WTC11 (cell line): ENCODE data around the gene ASTE1. TPM values are rescaled to one million over a fixed set of nuclear protein-coding genes. Genes with fewer than 3 reads are reported as not detected.

Source experiments
- ATAC-seq: fragments of 200-7000 bp; cut with Tn5 transposase; 2 replicates; pipeline ENCODE4 v1.10.0; 2021; ENCODE audit warnings: mild to moderate bottlenecking, moderate library complexity
- CTCF ChIA-PET: fragments of 300-600 bp; sonication (Branson Sonifier 250); formaldehyde crosslinking; loops from one replicate; lab custom pipeline; 2021; ENCODE audit warnings: antibody characterized with exemption; lab: Charles Lee
- POLR2A ChIA-PET: fragments of 350-600 bp; sonication (Branson Sonifier 250); formaldehyde crosslinking; loops from one replicate; lab custom pipeline; 2021; ENCODE audit warnings: antibody characterized with exemption; lab: Charles Lee
- DNase-seq: peaks from one replicate; pipeline ENCODE4 v3.0.0; 2021; ENCODE audit warnings: low spot score
- H3K27ac Mint-ChIP-seq: 2 replicates; pipeline ENCODE4 v1.8.0; 2021; ENCODE audit warnings: mixed read lengths
- H3K27me3 Mint-ChIP-seq: 2 replicates; pipeline ENCODE4 v1.8.0; 2021; ENCODE audit warnings: low read depth, mild to moderate bottlenecking, moderate library complexity, mixed read lengths
- H3K36me3 Mint-ChIP-seq: 2 replicates; pipeline ENCODE4 v1.8.0; 2021; ENCODE audit warnings: mixed read lengths
- H3K4me1 Mint-ChIP-seq: 2 replicates; pipeline ENCODE4 v1.8.0; 2022; ENCODE audit warnings: mixed read lengths
- H3K4me3 Mint-ChIP-seq: 2 replicates; pipeline ENCODE4 v1.8.0; 2021; ENCODE audit warnings: mild to moderate bottlenecking, moderate library complexity, mixed read lengths
- H3K9me3 Mint-ChIP-seq: 2 replicates; pipeline ENCODE4 v1.8.0; 2021; ENCODE audit warnings: mixed read lengths
- ARID4B ChIP-seq: sonication (generic); formaldehyde crosslinking; IDR thresholded peaks from 2 replicates; pipeline ENCODE4 v1.8.0; 2023; ENCODE audit warnings: missing genetic modification reagents, mild to moderate bottlenecking, borderline replicate concordance
- ELF4 ChIP-seq: sonication (generic); formaldehyde crosslinking; IDR thresholded peaks from 2 replicates; pipeline ENCODE4 v1.8.1; 2022; ENCODE audit warnings: low read depth, mild to moderate bottlenecking, moderate library complexity, missing genetic modification reagents
- EMX1 ChIP-seq: fragments of 250-450 bp; sonication (Bioruptor Pico); IDR thresholded peaks from 2 replicates; pipeline ENCODE4 v1.8.0; 2021; ENCODE audit warnings: mild to moderate bottlenecking
- ETV6 ChIP-seq: sonication (generic); formaldehyde crosslinking; IDR thresholded peaks from 2 replicates; pipeline ENCODE4 v1.8.1; 2022; ENCODE audit warnings: mild to moderate bottlenecking, missing genetic modification reagents
- GRHL2 ChIP-seq: fragments of 250-450 bp; sonication (Bioruptor Pico); IDR thresholded peaks from 2 replicates; pipeline ENCODE4 v1.8.0; 2022; ENCODE audit warnings: mild to moderate bottlenecking, moderate library complexity; ENCODE audit not compliant: insufficient replicate concordance, severe bottlenecking
- HMGXB4 ChIP-seq: sonication (generic); formaldehyde crosslinking; IDR thresholded peaks from 2 replicates; pipeline ENCODE4 v1.8.1; 2023; ENCODE audit warnings: mild to moderate bottlenecking, moderate library complexity, missing genetic modification reagents
- MLX ChIP-seq: sonication (generic); formaldehyde crosslinking; IDR thresholded peaks from 2 replicates; pipeline ENCODE4 v1.8.1; 2023; ENCODE audit warnings: mild to moderate bottlenecking, missing genetic modification reagents, moderate library complexity
- PRRX2 ChIP-seq: fragments of 250-450 bp; sonication (Bioruptor Pico); IDR thresholded peaks from 2 replicates; pipeline ENCODE4 v1.8.0; 2021; ENCODE audit warnings: mild to moderate bottlenecking
- SMAD3 ChIP-seq: sonication (generic); formaldehyde crosslinking; IDR thresholded peaks from 2 replicates; pipeline ENCODE4 v1.8.0; 2022; ENCODE audit warnings: missing genetic modification reagents, mild to moderate bottlenecking, borderline replicate concordance
- SP1 ChIP-seq: sonication (generic); formaldehyde crosslinking; conservative IDR thresholded peaks from 2 replicates; pipeline ENCODE4 v1.8.1; 2022; ENCODE audit warnings: missing genetic modification reagents
- TEAD4 ChIP-seq: sonication (generic); formaldehyde crosslinking; IDR thresholded peaks from 2 replicates; pipeline ENCODE4 v1.8.0; 2022; ENCODE audit warnings: mild to moderate bottlenecking, missing genetic modification reagents
- ZNF425 ChIP-seq: fragments of 250-450 bp; sonication (Bioruptor Pico); conservative IDR thresholded peaks from 2 replicates; pipeline ENCODE4 v1.9.0; 2021; ENCODE audit warnings: mild to moderate bottlenecking
- total RNA-seq: library from RNA; stranded (reverse); gene quantifications from 3 replicates; pipeline ENCODE4 v1.2.3, GENCODE V29; 2021
- TF ChIP-seq, protein P1 (sequence below): sonication (generic); formaldehyde crosslinking; IDR thresholded peaks from 2 replicates; pipeline ENCODE4 v1.8.0; 2022; ENCODE audit warnings: mild to moderate bottlenecking, missing genetic modification reagents
- TF ChIP-seq, protein P2 (sequence below): fragments of 250-450 bp; sonication (Bioruptor Pico); IDR thresholded peaks from 2 replicates; pipeline ENCODE4 v2.1.2; 2022; ENCODE audit warnings: mild to moderate bottlenecking, moderate library complexity

ASTE1 gene
- total RNA-seq, 1 experiment from 2014 or later = 5.8 TPM

DNA sequence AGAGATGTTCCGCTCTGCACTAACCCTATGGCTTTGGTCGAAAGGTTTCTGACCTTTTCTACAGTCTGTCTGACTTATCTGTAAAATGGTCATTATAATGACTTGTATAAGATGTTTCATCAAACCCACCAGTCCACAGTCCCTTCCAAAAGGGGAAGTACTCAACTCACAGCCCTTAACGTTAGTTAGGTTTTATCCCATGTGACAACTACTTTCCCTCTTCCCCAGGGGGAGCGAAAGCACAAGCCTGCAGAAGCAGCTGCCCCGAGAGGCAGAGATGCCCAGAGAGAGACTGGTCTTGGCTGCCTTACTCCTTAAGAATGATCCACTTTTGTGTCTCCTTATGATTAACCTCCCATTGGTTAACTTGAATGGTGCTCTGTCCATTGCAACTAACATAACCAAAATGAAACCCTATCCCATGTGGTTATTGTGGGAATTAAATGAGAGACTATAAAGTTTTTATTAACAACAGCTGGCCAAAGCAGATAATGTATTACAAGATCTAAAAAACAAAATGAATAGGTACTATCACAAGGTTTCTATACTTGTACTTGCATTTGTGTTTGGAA, 6.4 kb downstream of the ASTE1 start (continued):
- no peak for TF ChIP-seq HMGXB4 (CRISPR knock-in tag)
- TF ChIP-seq ETV6 (CRISPR knock-in tag) = no peak

DNA sequence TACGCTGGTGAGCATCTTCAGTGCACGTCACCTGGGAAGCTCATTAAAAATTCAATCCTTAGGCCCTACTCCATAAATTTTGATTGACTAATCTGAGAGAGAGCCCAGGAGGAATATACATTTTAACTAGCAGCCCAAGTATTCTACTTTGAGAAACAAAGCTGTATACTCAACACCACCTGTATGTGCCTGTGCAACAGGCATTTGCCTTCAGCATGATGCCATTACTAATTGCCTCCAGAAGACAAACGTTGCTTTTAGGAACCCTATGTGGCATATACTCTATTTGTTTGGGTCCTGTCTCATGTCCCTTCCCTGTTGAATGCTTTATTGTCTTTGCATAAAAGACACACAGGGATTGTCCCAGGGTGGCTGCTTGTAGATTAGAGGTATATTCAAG, 7.7 kb downstream of the ASTE1 start:
- POLR2A ChIA-PET = no interaction called here

GRCh38 chr3:131009698-131010097, 16.9 kb downstream of the ASTE1 start:
- Mint-ChIP-seq H3K4me3 (no peak overlapping the region), H3K36me3 (peaks cover 26% of the 10 kb centered on the region), H3K27ac (no peak overlapping the region), H3K4me1 (no peaks in the 10 kb centered on the region), H3K27me3 (no peaks in the 10 kb centered on the region), H3K9me3 (no peaks in the 10 kb centered on the region)
- ATAC-seq (no peak), DNase-seq (no peak)
- ChIA-PET POLR2A (no interaction called here), CTCF (no interaction called here)
- no peak for TF ChIP-seq GRHL2
- TF ChIP-seq, all 79 proteins: peak for 0

More for the DNA sequence above, 7.7 kb downstream of the ASTE1 start:
- CTCF ChIA-PET = interaction anchor here (0.6 to 1.1 kb wide), 3 partner anchors 14 to 1104 kb away, joined by 3 to 5 read pairs (median 3); no protein-coding TSS in a partner anchor
- Mint-ChIP-seq H3K27me3 (no peaks in the 10 kb centered on the region), H3K36me3 (peaks cover 18% of the 10 kb centered on the region), H3K4me3 (no peak overlapping the region), H3K27ac (no peak overlapping the region), H3K9me3 (no peaks in the 10 kb centered on the region), H3K4me1 (no peaks in the 10 kb centered on the region)
- no peak for DNase-seq
- ATAC-seq = no peak
- TF ChIP-seq ARID4B (CRISPR knock-in tag) = no peak
- no peak for TF ChIP-seq ETV6 (CRISPR knock-in tag)
- TF ChIP-seq TEAD4 = no peak
- TF ChIP-seq PRRX2 (CRISPR knock-in tag) = no peak

DNA sequence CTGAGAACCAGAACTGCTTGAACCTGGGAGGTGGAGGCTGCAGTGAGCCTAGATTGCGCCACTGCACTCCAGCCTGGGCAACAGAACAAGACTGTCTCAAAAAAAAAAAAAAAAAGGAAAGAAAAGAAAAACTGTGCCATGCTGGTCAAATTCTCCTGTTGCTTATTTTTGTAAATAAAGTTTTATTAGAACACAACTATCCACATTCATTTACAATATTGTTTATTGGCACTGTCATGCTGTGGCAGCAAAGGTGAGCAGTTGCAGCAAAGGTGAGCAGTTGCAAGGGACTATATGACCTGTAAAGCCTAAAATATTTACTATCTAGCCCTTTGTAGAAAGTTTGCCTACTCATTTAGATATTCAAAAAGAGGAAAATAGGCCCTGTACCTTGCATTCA, 18.3 kb downstream of the ASTE1 start:
- DNase-seq = no peak
- TF ChIP-seq ELF4 (CRISPR knock-in tag) = no peak
- no peak for TF ChIP-seq EMX1 (CRISPR knock-in tag)
- Mint-ChIP-seq H3K9me3 (no peaks in the 10 kb centered on the region), H3K4me1 (no peaks in the 10 kb centered on the region), H3K4me3 (no peak overlapping the region), H3K36me3 (peaks cover 21% of the 10 kb centered on the region), H3K27me3 (no peaks in the 10 kb centered on the region), H3K27ac (no peak overlapping the region)
- ChIA-PET CTCF (no interaction called here), POLR2A (no interaction called here)
- no peak for ATAC-seq

DNA sequence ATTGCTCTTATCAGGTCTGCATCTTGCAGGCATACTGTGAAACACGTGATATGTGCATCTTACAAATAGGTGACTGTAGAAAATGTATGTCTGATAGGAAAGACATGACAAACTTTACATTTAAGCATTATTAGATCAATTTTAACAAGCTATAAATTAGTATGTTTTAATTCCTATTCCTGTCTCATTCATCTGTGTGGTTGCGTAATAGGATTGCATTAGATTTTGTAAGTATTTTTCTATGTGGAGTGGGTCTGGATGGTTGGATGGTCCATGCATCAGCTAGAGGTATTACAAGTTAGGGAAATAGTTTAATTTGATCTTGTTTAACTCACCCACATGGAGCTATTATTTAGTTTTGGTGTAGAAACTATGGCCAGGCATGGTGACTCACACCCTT, 18.8 kb downstream of the ASTE1 start:
- ChIA-PET POLR2A (no interaction called here), CTCF (no interaction called here)
- Mint-ChIP-seq H3K4me3 (no peak overlapping the region), H3K36me3 (peaks cover 17% of the 10 kb centered on the region), H3K27me3 (no peaks in the 10 kb centered on the region), H3K4me1 (no peaks in the 10 kb centered on the region), H3K9me3 (no peaks in the 10 kb centered on the region), H3K27ac (no peak overlapping the region)
- DNase-seq = no peak
- ATAC-seq = no peak
- TF ChIP-seq, protein P1, sequence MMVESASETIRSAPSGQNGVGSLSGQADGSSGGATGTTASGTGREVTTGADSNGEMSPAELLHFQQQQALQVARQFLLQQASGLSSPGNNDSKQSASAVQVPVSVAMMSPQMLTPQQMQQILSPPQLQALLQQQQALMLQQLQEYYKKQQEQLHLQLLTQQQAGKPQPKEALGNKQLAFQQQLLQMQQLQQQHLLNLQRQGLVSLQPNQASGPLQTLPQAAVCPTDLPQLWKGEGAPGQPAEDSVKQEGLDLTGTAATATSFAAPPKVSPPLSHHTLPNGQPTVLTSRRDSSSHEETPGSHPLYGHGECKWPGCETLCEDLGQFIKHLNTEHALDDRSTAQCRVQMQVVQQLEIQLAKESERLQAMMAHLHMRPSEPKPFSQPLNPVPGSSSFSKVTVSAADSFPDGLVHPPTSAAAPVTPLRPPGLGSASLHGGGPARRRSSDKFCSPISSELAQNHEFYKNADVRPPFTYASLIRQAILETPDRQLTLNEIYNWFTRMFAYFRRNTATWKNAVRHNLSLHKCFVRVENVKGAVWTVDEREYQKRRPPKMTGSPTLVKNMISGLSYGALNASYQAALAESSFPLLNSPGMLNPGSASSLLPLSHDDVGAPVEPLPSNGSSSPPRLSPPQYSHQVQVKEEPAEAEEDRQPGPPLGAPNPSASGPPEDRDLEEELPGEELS (CRISPR knock-in tag) = no peak
- TF ChIP-seq, protein P2, sequence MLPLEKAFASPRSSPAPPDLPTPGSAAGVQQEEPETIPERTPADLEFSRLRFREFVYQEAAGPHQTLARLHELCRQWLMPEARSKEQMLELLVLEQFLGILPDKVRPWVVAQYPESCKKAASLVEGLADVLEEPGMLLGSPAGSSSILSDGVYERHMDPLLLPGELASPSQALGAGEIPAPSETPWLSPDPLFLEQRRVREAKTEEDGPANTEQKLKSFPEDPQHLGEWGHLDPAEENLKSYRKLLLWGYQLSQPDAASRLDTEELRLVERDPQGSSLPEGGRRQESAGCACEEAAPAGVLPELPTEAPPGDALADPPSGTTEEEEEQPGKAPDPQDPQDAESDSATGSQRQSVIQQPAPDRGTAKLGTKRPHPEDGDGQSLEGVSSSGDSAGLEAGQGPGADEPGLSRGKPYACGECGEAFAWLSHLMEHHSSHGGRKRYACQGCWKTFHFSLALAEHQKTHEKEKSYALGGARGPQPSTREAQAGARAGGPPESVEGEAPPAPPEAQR (CRISPR knock-in tag) = no peak
- TF ChIP-seq MLX (CRISPR knock-in tag) (no peak), SMAD3 (CRISPR knock-in tag) (no peak), SP1 (no peak), ZNF425 (CRISPR knock-in tag) (no peak)
